NOMO-1 treated with dmso at 0.1 percent for 144 hours (cell line): ENCODE data around the gene UNC93A.
A peak's percentile ranks its signal among the peaks of the same experiment; 100 is the strongest.
"Not testable (repeated sequence)": the region's sequence is repeated elsewhere in the genome, so short reads cannot be mapped to it uniquely, and the experiment has no call there.

Source experiments
- DNase-seq: peaks from one replicate; lab custom pipeline; 2025; ENCODE audit not compliant: unreplicated experiment; lab: John Stamatoyannopoulos, UW

Gene UNC93A

GRCh38 chr6:167270499-167271311 is 20.4 kb upstream of the UNC93A start:
- DNase-seq, result no peak

- DNase-seq, result no peak
These were observed 19.0 kb upstream of the UNC93A start for GRCh38 chr6:167272151-167272550.

DNA sequence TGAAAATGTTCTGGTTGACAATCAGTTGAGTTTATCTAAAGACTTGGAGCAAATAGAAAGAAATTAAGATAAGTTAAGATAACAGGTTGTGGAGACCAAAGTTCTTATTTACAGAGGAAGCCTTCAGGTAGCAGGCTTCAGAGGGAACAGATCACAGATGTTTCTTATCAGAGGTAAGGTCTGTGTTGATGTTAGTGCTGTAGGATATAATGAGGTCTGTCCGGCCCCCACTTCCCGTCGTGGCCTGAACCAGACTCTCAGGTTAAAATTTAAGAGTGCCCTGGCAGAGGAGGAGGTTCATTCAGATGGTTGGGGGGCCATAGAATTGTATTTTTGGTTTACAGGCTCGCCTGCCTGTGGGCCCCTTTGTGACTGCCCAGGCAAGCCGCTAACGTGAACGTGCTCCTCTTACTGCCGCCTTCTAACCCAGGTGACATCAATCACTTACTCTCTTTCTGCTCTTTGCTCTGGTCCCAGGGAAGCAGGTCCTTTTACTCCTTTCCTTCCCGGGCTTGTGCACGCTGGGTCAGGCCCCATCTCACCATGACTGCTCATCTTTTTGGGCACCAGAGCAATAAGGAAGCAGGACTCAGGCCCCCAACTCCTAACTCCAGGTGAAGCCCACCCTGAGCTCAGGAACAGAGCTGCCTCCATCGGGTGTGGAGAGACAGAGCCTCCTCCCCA is 18.3 kb upstream of the UNC93A start:
- no peak for DNase-seq

- DNase-seq, result no peak
These were observed 16.8 kb upstream of the UNC93A start for GRCh38 chr6:167274270-167274669.

- DNase-seq, result no peak
These were observed 16.1 kb upstream of the UNC93A start for GRCh38 chr6:167275001-167275400.

GRCh38 chr6:167275436-167275835 is 15.7 kb upstream of the UNC93A start:
- no peak for DNase-seq

GRCh38 chr6:167276772-167277533 is 14.2 kb upstream of the UNC93A start:
- DNase-seq, result no peak

DNA sequence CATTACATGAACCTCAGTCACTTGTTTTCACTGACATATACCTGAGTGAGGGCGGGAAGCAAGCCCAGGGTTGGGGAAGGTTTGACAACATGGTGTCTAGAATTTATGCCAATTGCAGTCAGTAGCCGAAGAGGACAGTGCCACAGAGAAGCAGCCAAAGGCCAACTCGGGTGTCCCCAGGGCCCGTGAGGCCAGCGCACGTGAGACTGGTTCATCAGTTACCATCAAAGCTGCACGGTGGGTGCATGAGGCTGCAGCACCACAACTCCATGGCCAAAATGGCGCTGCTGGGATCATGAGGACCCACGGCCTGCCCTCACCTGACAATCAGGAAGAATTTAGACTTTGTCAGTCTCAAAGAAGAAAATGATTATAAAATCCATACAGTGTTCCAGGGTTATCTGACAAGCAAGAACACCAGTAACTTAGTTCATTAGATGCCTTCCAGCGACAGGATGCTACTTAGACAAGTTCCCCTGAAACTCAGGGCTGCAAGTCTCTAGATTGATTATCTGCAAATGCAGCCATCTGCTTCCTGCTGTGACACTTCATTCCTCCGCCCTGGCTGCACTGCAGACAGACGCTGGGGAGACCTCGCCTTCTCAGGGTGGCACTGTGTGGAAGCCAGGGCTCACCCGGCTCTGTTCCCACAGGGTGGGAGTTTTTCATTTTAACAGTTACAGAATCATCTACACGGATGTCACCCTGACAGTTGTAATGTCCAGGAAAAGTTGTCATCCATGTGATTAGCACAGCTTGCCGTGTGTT is 12.8 kb upstream of the UNC93A start:
- DNase-seq, result not testable (repeated sequence)

- no peak for DNase-seq
These were observed 11.2 kb upstream of the UNC93A start for GRCh38 chr6:167279766-167280446.

- not testable (repeated sequence) for DNase-seq
These were observed 10.6 kb upstream of the UNC93A start for GRCh38 chr6:167280466-167280865.

GRCh38 chr6:167282165-167282564 is 8.9 kb upstream of the UNC93A start:
- DNase-seq, result no peak

DNA sequence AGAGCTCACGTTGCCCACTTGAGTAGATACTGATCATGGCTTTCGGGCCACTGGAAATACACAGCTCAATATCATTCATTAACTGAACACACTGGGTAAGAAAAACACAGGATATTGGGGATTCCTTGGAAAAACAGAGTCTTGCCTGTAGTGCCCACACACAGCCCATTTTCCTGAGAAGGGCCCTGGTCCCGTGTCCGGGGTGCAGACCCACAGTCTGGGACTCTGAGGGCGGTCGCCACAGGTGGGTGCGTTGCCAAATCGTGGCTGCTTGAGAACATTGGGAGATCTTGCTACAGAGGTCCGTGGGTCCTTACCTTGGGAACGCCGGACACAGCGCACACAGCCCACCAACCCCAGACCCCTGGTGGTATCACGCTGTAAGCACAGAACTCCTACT is 6.5 kb upstream of the UNC93A start:
- DNase-seq, result not testable (repeated sequence)

GRCh38 chr6:167285077-167285770 is 5.9 kb upstream of the UNC93A start:
- DNase-seq, result no peak

DNA sequence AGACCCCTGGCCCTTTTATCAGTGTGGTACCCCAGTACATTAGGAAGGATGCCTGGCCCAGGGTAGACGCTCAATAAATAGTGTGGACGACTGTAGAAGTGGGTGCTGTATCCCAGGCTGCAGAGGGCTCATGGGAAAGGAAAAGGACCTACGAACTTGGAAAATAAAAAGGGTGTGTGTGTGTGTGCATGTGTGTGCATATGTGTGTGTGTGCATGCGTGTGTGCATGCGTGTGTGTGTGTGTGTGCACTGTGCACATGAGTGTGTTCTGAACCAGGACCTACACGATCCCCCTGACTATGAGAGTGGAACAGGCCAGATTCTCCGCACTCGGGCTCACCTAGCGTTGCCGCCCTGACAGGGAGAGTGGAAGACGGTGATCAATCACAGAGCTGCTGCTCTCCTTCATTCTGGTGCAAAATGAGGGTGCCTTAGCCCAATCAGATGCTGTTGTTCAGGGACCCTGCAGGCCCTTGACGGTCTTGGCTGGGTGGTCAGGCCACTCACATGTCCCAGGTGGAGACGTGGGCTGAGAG is 3.5 kb upstream of the UNC93A start:
- no peak for DNase-seq

DNA sequence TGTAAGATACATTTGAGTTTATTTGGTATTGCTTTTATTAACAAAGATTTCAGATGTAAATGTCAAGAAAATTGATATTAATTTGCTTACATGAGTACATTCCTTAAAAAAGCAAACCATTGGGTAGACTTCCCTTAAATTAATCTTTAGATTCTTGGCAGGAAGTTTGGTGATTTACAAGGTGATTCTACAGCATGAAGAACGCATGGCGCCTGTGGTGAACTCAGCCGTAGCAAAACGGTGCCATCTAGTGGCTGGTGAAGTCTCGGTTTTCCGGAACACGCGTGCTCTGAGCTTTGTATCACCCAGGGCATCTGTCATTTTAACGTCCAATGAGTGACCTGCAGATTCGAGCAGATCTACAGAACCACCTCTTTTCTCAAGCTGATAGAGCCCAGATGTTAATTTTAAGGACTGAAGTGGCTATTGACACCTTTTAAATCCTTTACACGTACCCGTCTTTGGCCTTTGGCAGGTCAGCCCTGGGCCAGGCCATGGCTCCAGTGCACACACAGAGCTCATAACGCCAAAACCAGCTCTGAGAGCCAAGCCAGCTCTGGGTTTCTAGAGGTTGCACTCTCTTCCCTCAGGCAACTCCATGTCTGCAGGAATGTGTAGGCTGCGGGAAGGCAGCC is 2.4 kb upstream of the UNC93A start:
- DNase-seq, result peak; percentile 7

GRCh38 chr6:167289291-167289690 is 1.8 kb upstream of the UNC93A start:
- not testable (repeated sequence) for DNase-seq

GRCh38 chr6:167291623-167292300 is 647 bp downstream of the UNC93A start:
- DNase-seq, result no peak

GRCh38 chr6:167292301-167293087 is 1.4 kb downstream of the UNC93A start:
- DNase-seq, result no peak
